ENCODE data around the gene BEST3.

- TF ChIP-seq CTCF (IDR thresholded peaks at IDR 0.05; ENCODE audit: low read length) (no peak), EZH2 (optimal IDR thresholded peaks at IDR 0.05; ENCODE audit: low read depth, low read length) (no peak), EZH2phosphoT487 (IDR thresholded peaks at IDR 0.05; ENCODE audit: low read length) (no peak)
These were observed 1.0 kb downstream of the BEST3 start for GRCh38 chr12:69698054-69698453.

All from MM.1S (cell line).